ENCODE measurements around the gene FBXW12. TPM values are rescaled to one million over a fixed set of nuclear protein-coding genes. Genes with fewer than 3 reads are reported as not detected.

Gene FBXW12
- total and polyA plus RNA-seq, 4 donors, result not detected

- peak; percentile 65 for DNase-seq (ENCODE audit: low spot score)
- peaks cover 0 to 6% (median 0%) of the 10 kb centered on the region in 4 donors for H3K36me3 ChIP-seq (ENCODE audit: control insufficient read depth in 4 of 4, insufficient read depth in 3 of 4, low read depth in 1 of 4, low read length in 3 of 4)
- TF ChIP-seq FOXA1 (IDR thresholded peaks at IDR 0.05) (no peak), YY1 (IDR thresholded peaks at IDR 0.05) (peak; percentile 82), REST (IDR thresholded peaks at IDR 0.05) (peak; percentile 54), EGR1 (IDR thresholded peaks at IDR 0.05; ENCODE audit: low read depth in 2 of 2) (no peak), JUND (IDR thresholded peaks at IDR 0.05) (peak in 1 of 2 donors; percentile 8), HNF4A (conservative IDR thresholded peaks at IDR 0.05) (peak; percentile 40 to 53), GABPA (IDR thresholded peaks at IDR 0.05 in 1 of 2, conservative IDR thresholded peaks at IDR 0.05 in 1 of 2) (peak in 1 of 2 donors; percentile 50), RXRA (IDR thresholded peaks at IDR 0.05) (peak; percentile 70 to 75), SP1 (IDR thresholded peaks at IDR 0.05) (peak; percentile 71)
- peak overlapping the region; percentile 19 to 72 for H3K9ac ChIP-seq (ENCODE audit: low read depth in 1 of 2, low read length in 2 of 2)
- WGBS, result 2% methylated on average over 60 of the region's 60 CpGs
- peaks cover 34 to 70% (median 55%) of the 10 kb centered on the region in 4 donors for H3K4me1 ChIP-seq (ENCODE audit: control insufficient read depth in 4 of 4, insufficient read depth in 4 of 4, low read length in 3 of 4)
- H3K9me3 ChIP-seq (ENCODE audit: control insufficient read depth in 4 of 4, low read length in 3 of 4), result no peaks in the 10 kb centered on the region
- peak overlapping the region; percentile 52 to 81 (median 80) for H3K4me3 ChIP-seq (ENCODE audit: low read depth in 1 of 3, low read length in 3 of 3)
- H3K27me3 ChIP-seq (ENCODE audit: control insufficient read depth in 4 of 4, insufficient read depth in 4 of 4, low read length in 3 of 4), result no peaks in the 10 kb centered on the region
- peak overlapping the region; percentile 89 to 91 for H3K27ac ChIP-seq (ENCODE audit: low read depth in 1 of 2, low read length in 2 of 2)
Measured at GRCh38 chr3:48428572-48429316, 56.7 kb downstream of the FBXW12 start.

GRCh38 chr3:48429317-48429959 lies 57.4 kb downstream of the FBXW12 start:
- TF ChIP-seq JUND (IDR thresholded peaks at IDR 0.05) (no peak), RXRA (IDR thresholded peaks at IDR 0.05) (no peak), FOXA1 (IDR thresholded peaks at IDR 0.05) (no peak), YY1 (IDR thresholded peaks at IDR 0.05) (no peak), TAF1 (conservative IDR thresholded peaks at IDR 0.05) (no peak), SP1 (IDR thresholded peaks at IDR 0.05) (no peak), HNF4G (IDR thresholded peaks at IDR 0.05) (no peak), CTCF (IDR thresholded peaks at IDR 0.05; ENCODE audit: low read depth, low read length, missing input control) (no peak), MAX (IDR thresholded peaks at IDR 0.05) (no peak), RAD21 (IDR thresholded peaks at IDR 0.05) (no peak), REST (IDR thresholded peaks at IDR 0.05) (no peak), EGR1 (IDR thresholded peaks at IDR 0.05; ENCODE audit: low read depth in 2 of 2) (no peak), ATF3 (IDR thresholded peaks at IDR 0.05) (no peak), NR2F2 (IDR thresholded peaks at IDR 0.05) (no peak), HNF4A (conservative IDR thresholded peaks at IDR 0.05) (no peak), FOXA2 (IDR thresholded peaks at IDR 0.05) (no peak), ZBTB33 (IDR thresholded peaks at IDR 0.05) (no peak), GABPA (IDR thresholded peaks at IDR 0.05 in 1 of 2, conservative IDR thresholded peaks at IDR 0.05 in 1 of 2) (no peak)
- Histone ChIP-seq H3K4me3 (ENCODE audit: low read depth in 1 of 3, low read length in 3 of 3) (peak overlapping the region; percentile 52 to 81 (median 80)), H3K27ac (ENCODE audit: low read depth in 1 of 2, low read length in 2 of 2) (peak overlapping the region; percentile 89 to 91), H3K4me1 (ENCODE audit: control insufficient read depth in 4 of 4, insufficient read depth in 4 of 4, low read length in 3 of 4) (peaks cover 27 to 68% (median 53%) of the 10 kb centered on the region in 4 donors), H3K9ac (ENCODE audit: low read depth in 1 of 2, low read length in 2 of 2) (no peak overlapping the region), H3K36me3 (ENCODE audit: control insufficient read depth in 4 of 4, insufficient read depth in 3 of 4, low read depth in 1 of 4, low read length in 3 of 4) (peaks cover 0 to 7% (median 0%) of the 10 kb centered on the region in 4 donors), H3K27me3 (ENCODE audit: control insufficient read depth in 4 of 4, insufficient read depth in 4 of 4, low read length in 3 of 4) (no peaks in the 10 kb centered on the region), H3K9me3 (ENCODE audit: control insufficient read depth in 4 of 4, low read length in 3 of 4) (no peaks in the 10 kb centered on the region)
- DNase-seq (ENCODE audit: low spot score), result peak; percentile 59
- WGBS, result under 1% methylated on average over 86 of the region's 86 CpGs
